Esophagus squamous epithelium (tissue), 5 donors: ENCODE results near the gene B4GALNT4. TPM values are rescaled to one million over a fixed set of nuclear protein-coding genes. Genes with fewer than 3 reads are reported as not detected.
A peak's percentile ranks its signal among the peaks of the same experiment; 100 is the strongest.
"Not testable (repeated sequence)": the region's sequence is repeated elsewhere in the genome, so short reads cannot be mapped to it uniquely, and the experiment has no call there.

Source experiments
- DNase-seq: peaks from one replicate; lab custom pipeline; 2025; lab: John Stamatoyannopoulos, UW
- H3K27ac ChIP-seq, 4 donors: fragments of 200-600 bp; sonication (generic); one replicate each; pipeline ENCODE4 v1.5.1; 2016 to 2019; ENCODE audit warnings: mild to moderate bottlenecking in 1 of 4
- H3K27me3 ChIP-seq, 4 donors: fragments of 200-600 bp; sonication (generic); 1 replicate in 3 of 4; 2 replicates in 1 of 4; pipeline versions ENCODE4 v1.5.1 to v1.6.0; 2017 to 2021; ENCODE audit warnings: antibody characterized with exemption in 1 of 4
- H3K36me3 ChIP-seq, 3 donors: fragments of 200-600 bp; sonication (generic); one replicate each; pipeline ENCODE4 v1.5.1; 2016 to 2019
- H3K4me1 ChIP-seq, 3 donors: fragments of 200-600 bp; sonication (generic); one replicate each; pipeline ENCODE4 v1.5.1; 2017 to 2019
- H3K4me3 ChIP-seq, 4 donors: fragments of 200-600 bp; sonication (generic); 1 replicate in 3 of 4; 2 replicates in 1 of 4; pipeline ENCODE4 v1.5.1; 2016 to 2019; ENCODE audit warnings: mild to moderate bottlenecking in 2 of 4, moderate library complexity in 1 of 4
- H3K9me3 ChIP-seq, 3 donors: fragments of 200-600 bp; sonication (generic); one replicate each; pipeline ENCODE4 v1.5.1; 2016 to 2019
- CTCF ChIP-seq, 6 experiments: fragments of 450-650 bp in 4 of 6; fragments of 200-600 bp in 2 of 6; sonication (generic) in 2 of 6; IDR thresholded peaks; one replicate each; pipeline ENCODE4 v1.5.1; 2016 to 2019; ENCODE audit warnings: antibody characterized with exemption in 6 of 6, mild to moderate bottlenecking in 4 of 6, moderate library complexity in 4 of 6
- POLR2A ChIP-seq, 4 donors: fragments of 450-650 bp; IDR thresholded peaks; one replicate each; pipeline ENCODE4 v1.6.1; 2017; ENCODE audit warnings: antibody characterized with exemption in 4 of 4, mild to moderate bottlenecking in 4 of 4, moderate library complexity in 3 of 4
- WGBS, 2 donors: methylation state at CpG; one replicate each; pipeline ENCODE4 v1.1.5; 2018; 5-methylcytosine and 5-hydroxymethylcytosine counted together
- intact Hi-C: fragments of 100-400 bp; cut with DNase I; formaldehyde crosslinking; loops from one replicate; pipeline ENCODE4 v1.15.0; 2022
- total RNA-seq, 4 donors: library from RNA; depleted of rRNA; stranded (reverse); fragments of >200 nt; gene quantifications; one replicate each; pipeline ENCODE4 v1.1.0, GENCODE V29; 2016
- donor health status: DM: yes; HTN: yes; CAD: no.

Gene B4GALNT4
- total RNA-seq, 4 donors from 2014 or later, result 0.97 to 7.9 (median 3.3) TPM

DNA sequence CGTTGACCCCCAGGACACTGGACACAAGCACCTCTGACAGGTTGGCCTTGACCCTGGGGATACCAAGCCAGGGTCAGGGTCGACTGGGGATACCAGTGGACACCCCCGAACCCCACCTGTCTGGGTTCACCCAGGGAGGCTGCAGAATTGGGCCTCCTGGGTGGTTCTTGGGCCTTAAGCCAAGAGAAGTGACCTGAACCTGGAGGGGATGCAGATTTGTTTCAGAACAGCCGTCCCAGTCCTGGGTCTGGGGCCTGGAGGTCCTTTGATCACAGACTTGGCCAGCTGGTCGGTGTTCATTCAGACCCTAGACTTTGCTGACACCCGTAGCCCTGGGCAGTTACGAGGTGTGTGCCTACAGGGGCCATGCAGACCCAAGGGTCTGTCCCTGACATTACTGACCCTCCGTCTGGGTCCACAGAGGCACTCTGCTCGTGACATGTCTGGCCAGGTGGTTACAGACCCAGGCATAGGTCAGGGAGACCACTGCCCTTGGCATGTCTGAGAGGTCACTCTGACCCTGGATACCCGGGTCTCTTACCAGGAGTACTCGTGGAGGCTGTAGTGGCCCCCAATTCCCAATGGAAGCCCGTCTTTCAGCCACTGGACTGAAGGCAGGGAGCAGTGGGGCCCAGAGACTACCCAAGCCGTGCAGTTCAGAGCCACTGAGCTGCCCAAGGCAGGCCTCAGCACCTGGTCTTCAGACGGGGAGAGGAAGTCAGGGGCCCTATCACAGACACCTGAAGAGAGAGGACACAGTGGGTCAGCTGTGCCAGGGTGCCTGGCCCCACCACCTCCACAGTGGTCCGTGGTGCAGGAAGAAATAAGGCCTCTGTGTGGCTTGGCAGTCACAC lies 39.1 kb downstream of the B4GALNT4 start:
- H3K4me3 ChIP-seq, result no peak overlapping the region
- peaks cover 0 to 28% (median 12%) of the 10 kb centered on the region in 3 donors for H3K36me3 ChIP-seq
- intact Hi-C loops, result no loop called here
- DNase-seq, result no peak
- H3K9me3 ChIP-seq, result no peaks in the 10 kb centered on the region
- no peak for TF ChIP-seq POLR2A (IDR thresholded peaks at IDR 0.05)
- TF ChIP-seq CTCF (IDR thresholded peaks at IDR 0.05), result no peak
- peaks cover 15 to 54% (median 16%) of the 10 kb centered on the region in 3 donors for H3K4me1 ChIP-seq
- WGBS, 2 donors, result 52% methylated on average over 4 of the region's 15 CpGs; no CpG with 5 or more reads in 1 of the 2 donors
- H3K27ac ChIP-seq, result peak overlapping the region in 1 of 4 donors; percentile 90
- peaks cover 0 to under 1% (median 0%) of the 10 kb centered on the region in 4 donors for H3K27me3 ChIP-seq

DNA sequence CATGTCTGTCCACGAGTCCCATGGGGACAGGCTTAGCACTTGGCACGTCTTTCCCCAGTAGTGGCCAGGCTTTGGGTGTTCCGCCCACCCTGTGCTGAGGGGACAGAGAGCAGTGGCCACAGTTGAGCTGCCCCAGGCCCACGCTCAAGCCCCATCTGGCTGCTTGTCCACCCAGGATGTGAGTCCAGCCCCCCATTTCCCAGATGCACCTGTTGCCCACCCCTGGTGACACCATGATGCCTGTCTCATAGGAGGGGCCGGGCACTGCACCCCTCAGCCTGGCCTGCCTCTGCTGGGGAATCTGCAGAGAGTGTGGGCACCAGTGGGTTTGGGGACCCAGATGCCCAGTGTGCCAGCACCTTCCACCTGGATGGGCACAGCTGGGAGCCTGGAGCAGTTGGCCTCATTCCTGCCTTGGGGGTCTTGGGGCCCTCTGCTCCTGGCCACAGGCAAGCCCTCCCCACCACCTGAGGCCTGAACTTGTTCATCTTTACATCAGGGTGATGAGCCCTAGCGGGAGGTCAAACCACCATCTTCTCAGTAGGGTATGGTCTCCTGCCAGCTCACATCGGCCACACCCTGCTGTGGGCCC lies 39.8 kb downstream of the B4GALNT4 start:
- Histone ChIP-seq H3K4me1 (peaks cover 15 to 54% (median 16%) of the 10 kb centered on the region in 3 donors), H3K4me3 (no peak overlapping the region), H3K27ac (no peak overlapping the region), H3K36me3 (peaks cover 0 to 21% (median 8%) of the 10 kb centered on the region in 3 donors), H3K9me3 (no peaks in the 10 kb centered on the region), H3K27me3 (no peaks in the 10 kb centered on the region)
- no peak for DNase-seq
- intact Hi-C loops, result no loop called here
- WGBS, 2 donors, result 93 to 100% methylated on average over 1 to 5 of the region's 7 CpGs
- TF ChIP-seq POLR2A (IDR thresholded peaks at IDR 0.05) (no peak), CTCF (IDR thresholded peaks at IDR 0.05) (no peak)

DNA sequence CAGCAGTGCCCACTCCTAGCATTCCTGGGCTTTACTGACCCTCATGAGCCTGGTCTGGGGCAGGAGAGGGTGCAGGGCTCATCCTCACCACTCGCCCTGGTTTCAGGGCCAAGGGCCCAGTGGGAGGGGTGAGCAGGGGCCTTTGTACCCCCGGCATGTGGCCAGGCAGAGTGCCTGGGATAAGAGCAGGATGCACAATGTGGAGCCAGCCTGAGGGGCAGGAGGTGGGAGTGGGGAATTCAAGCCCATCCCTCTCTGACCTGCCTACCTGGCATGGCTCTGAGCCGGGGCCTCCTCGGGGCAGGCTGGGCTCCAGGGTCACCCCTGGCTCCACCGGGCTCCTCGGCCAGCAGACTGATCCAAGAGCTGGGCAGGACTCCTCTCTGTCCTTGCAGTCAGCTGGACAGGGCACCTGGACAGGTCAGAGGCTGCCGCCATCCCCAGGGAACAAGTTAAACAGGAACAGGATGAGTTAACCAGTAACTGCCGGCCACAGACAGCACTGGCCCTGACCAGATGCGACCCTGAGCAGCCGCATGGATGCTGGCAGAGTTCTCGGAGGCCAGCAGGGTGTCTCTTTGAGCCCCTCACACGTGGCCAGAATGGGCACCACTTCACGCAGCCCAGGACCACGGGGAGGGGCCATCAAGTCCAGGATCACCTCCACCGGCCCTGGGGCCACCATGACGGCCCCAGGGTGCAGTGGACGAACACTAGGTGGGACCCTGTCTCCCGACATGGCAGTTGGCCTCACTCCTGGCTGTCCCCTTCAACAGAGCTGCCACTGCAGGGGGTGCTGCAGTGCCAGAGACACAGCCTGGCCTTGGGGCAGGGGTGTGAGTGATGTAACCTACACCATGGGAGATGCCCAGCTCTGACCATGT lies 40.5 kb downstream of the B4GALNT4 start:
- 76% methylated on average over 3 of the region's 18 CpGs; no CpG with 5 or more reads in 1 of the 2 donors for WGBS, 2 donors

DNA sequence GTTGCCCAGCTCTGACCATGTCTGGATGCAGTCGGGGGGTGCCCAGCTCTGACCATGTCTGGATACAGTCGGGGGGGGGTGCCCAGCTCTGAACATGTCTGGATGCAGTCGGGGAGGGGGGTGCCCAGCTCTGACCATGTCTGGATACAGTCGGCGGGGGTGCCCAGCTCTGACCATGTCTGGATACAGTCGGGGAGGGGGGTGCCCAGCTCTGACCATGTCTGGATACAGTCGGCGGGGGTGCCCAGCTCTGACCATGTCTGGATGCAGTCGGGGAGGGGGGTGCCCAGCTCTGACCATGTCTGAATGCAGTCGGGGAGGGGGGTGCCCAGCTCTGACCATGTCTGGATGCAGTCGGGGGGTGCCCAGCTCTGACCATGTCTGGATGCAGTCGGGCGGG lies 41.4 kb downstream of the B4GALNT4 start:
- DNase-seq, intact Hi-C loops, H3K27ac ChIP-seq, H3K9me3 ChIP-seq, H3K27me3 ChIP-seq, H3K4me3 ChIP-seq, H3K36me3 ChIP-seq: not testable (repeated sequence)
- no CpG with 5 or more reads among the region's 13 CpGs for WGBS, 2 donors
- peaks cover 17 to 54% (median 17%) of the 10 kb centered on the region in 3 donors for H3K4me1 ChIP-seq

More for the DNA sequence above, 40.5 kb downstream of the B4GALNT4 start:
- Histone ChIP-seq H3K27me3 (peaks cover 0 to under 1% (median 0%) of the 10 kb centered on the region in 4 donors), H3K27ac (no peak overlapping the region), H3K4me3 (no peak overlapping the region), H3K4me1 (peaks cover 15 to 54% (median 16%) of the 10 kb centered on the region in 3 donors), H3K36me3 (peaks cover 0 to 14% (median 1%) of the 10 kb centered on the region in 3 donors), H3K9me3 (no peaks in the 10 kb centered on the region)
- intact Hi-C loops, result no loop called here
- TF ChIP-seq POLR2A (IDR thresholded peaks at IDR 0.05) (no peak), CTCF (IDR thresholded peaks at IDR 0.05) (no peak)
- DNase-seq, result no peak

GRCh38 chr11:411520-411919 lies 42.2 kb downstream of the B4GALNT4 start:
- peaks cover 16 to 54% (median 17%) of the 10 kb centered on the region in 3 donors for H3K4me1 ChIP-seq
- DNase-seq, H3K4me3 ChIP-seq: not testable (repeated sequence)

More at GRCh38 chr11:411520-411919, 42.2 kb downstream of the B4GALNT4 start:
- no CpG with 5 or more reads among the region's 11 CpGs for WGBS, 2 donors
- H3K27me3 ChIP-seq, result peaks cover 0 to 17% (median 0%) of the 10 kb centered on the region in 4 donors
- intact Hi-C loops, H3K9me3 ChIP-seq, H3K36me3 ChIP-seq, H3K27ac ChIP-seq: not testable (repeated sequence)
